Activated CD8-positive, alpha-beta T cell treated with anti-CD3 and anti-CD28 coated beads, Interleukin-2, amount 10 ng/mL, durations not matched to agents 7 days and 5 days (primary cell): Measurements from ENCODE around the gene OR6S1. TPM values are rescaled to one million over a fixed set of nuclear protein-coding genes. Genes with fewer than 3 reads are reported as not detected.
"Not testable (repeated sequence)": the region's sequence is repeated elsewhere in the genome, so short reads cannot be mapped to it uniquely, and the experiment has no call there.

Source experiments
- ATAC-seq: fragments of 150-1000 bp; cut with Tn5 transposase; one replicate; pipeline ENCODE4 v1.10.0; 2021; ENCODE audit warnings: moderate library complexity
- CTCF ChIA-PET: fragments of 350-600 bp; sonication (Branson Sonifier 250); formaldehyde crosslinking; loops from one replicate; lab custom pipeline; 2021; ENCODE audit warnings: antibody characterized with exemption; lab: Charles Lee
- POLR2A ChIA-PET: fragments of 350-600 bp; sonication (Branson Sonifier 250); formaldehyde crosslinking; loops from one replicate; lab custom pipeline; 2021; ENCODE audit warnings: antibody characterized with exemption; lab: Charles Lee
- DNase-seq: peaks from one replicate; pipeline ENCODE4 v3.0.0-alpha.2; 2020
- H3K27ac Mint-ChIP-seq: one replicate; pipeline ENCODE4 v1.8.0; 2021; ENCODE audit warnings: mild to moderate bottlenecking, mixed read lengths
- H3K27me3 Mint-ChIP-seq: one replicate; pipeline ENCODE4 v1.8.0; 2021; ENCODE audit warnings: low read depth, mixed read lengths
- H3K36me3 Mint-ChIP-seq: one replicate; pipeline ENCODE4 v1.8.0; 2021; ENCODE audit warnings: low read depth, mixed read lengths
- H3K4me1 Mint-ChIP-seq: one replicate; pipeline ENCODE4 v1.8.0; 2021; ENCODE audit warnings: low read depth, mixed read lengths
- H3K4me3 Mint-ChIP-seq: one replicate; pipeline ENCODE4 v1.8.0; 2021; ENCODE audit warnings: mild to moderate bottlenecking, mixed read lengths
- H3K9me3 Mint-ChIP-seq: one replicate; pipeline ENCODE4 v1.8.0; 2022; ENCODE audit warnings: mixed read lengths; ENCODE audit not compliant: insufficient read depth
- total RNA-seq, 2 experiments: library from RNA; stranded (reverse); gene quantifications; one replicate each; pipeline ENCODE4 v1.2.3, GENCODE V29; 2021

Gene OR6S1
- total RNA-seq, 2 experiments from 2014 or later = not detected

DNA sequence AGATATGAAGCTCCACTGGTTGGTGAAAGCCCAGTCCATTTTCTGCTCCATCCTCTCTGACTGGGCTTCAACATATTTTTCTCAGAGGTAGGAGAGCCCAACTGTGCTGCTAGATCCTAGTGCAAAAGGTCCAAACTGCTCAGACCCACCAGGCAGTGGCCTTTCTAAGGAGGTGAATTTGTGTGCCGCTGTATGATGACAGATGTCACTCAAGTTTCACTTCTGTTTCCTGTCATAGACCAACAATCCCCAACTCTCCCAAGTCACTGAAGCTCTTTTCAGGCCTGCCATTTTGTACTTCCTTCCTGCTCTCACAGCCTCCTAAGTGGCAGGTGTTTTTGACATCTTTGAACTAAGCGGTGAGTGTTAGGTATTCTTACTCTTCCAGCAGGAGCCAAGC lies 26.5 kb upstream of the OR6S1 start:
- Mint-ChIP-seq H3K9me3 (no peaks in the 10 kb centered on the region), H3K36me3 (peaks cover 6% of the 10 kb centered on the region), H3K4me1 (peaks cover 41% of the 10 kb centered on the region), H3K27me3 (peaks cover 11% of the 10 kb centered on the region), H3K4me3 (peak overlapping the region; percentile 6), H3K27ac (peak overlapping the region; percentile 88)
- DNase-seq (peak; percentile 34), ATAC-seq (peak; percentile 28)
- ChIA-PET POLR2A (interaction anchor here (0.7 to 3.5 kb wide), 3 partner anchors 12 to 17 kb away, joined by 3 to 21 read pairs (median 14); partner anchors contain the start of gene RNASE4), CTCF (interaction anchor here (0.8 to 4.8 kb wide), 5 partner anchors 8 to 436 kb away, joined by 3 to 70 read pairs (median 5); partner anchors contain the start of gene RNASE4)

- not testable (repeated sequence) for H3K27ac Mint-ChIP-seq, H3K4me3 Mint-ChIP-seq, DNase-seq, H3K36me3 Mint-ChIP-seq, H3K27me3 Mint-ChIP-seq, H3K9me3 Mint-ChIP-seq, ATAC-seq
- POLR2A ChIA-PET = interaction anchor here (3.5 kb wide), 1 partner anchor 15 kb away, joined by 21 read pairs; no protein-coding TSS in a partner anchor
- CTCF ChIA-PET = interaction anchor here (1.5 to 11.5 kb wide), 3 partner anchors 10 to 16 kb away, joined by 9 to 189 read pairs (median 70); partner anchors contain the start of gene RNASE4
- peaks cover 49% of the 10 kb centered on the region for H3K4me1 Mint-ChIP-seq
Observed at GRCh38 chr14:20666400-20666961, 25.0 kb upstream of the OR6S1 start.

DNA sequence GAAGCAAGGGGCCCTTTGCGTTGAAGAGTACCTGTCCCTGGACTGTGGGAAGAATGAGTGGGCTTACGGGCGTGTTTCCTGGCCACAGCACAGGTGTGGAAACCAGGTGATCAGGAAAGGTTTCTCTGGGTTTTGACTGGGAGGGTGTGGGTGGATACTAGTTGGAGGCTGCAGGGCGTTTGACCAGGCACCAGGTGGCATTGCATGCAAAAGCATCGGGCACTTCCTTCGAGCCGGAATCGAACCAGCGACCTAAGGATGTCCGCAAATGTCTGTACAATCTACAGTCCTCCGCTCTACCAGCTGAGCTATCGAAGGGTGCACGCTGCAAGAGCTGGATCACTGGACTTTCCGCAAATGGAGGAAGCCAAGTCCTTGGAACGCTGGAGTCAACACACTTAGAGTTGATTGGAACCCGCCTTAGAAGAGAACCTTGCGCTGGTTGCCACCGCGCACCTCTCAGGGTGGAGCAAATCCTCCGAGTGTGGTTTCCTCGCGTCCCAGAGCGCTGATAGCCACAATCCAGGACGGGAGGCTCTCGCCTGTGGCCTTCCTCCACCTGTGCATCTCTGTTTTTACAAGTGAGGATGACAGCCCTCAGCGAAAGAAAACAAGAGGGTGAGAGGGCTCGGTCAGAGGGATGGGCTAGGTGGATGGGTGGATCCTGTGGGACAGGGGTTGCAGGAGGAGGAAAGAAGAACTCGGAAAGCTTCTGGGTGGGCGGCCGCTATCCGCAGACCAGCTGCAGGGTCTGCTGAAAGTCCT lies 21.7 kb upstream of the OR6S1 start:
- POLR2A ChIA-PET = interaction anchor here (1.0 kb wide), 1 partner anchor 22 kb away, joined by 6 read pairs; the partner anchor contains the start of gene RNASE4
- H3K9me3 Mint-ChIP-seq = no peaks in the 10 kb centered on the region
- H3K36me3 Mint-ChIP-seq = peaks cover 4% of the 10 kb centered on the region
- peaks cover 49% of the 10 kb centered on the region for H3K4me1 Mint-ChIP-seq
- peak overlapping the region; percentile 74 for H3K4me3 Mint-ChIP-seq
- CTCF ChIA-PET = interaction anchor here (0.6 to 11.5 kb wide), 10 partner anchors 11 to 210 kb away, joined by 3 to 189 read pairs (median 3); partner anchors contain the start of genes ANG and RNASE4
- DNase-seq (peak; percentile 88), ATAC-seq (peak; percentile 86)
- no peak overlapping the region for H3K27ac Mint-ChIP-seq
- H3K27me3 Mint-ChIP-seq = peaks cover 16% of the 10 kb centered on the region

GRCh38 chr14:20661197-20661596 lies 19.7 kb upstream of the OR6S1 start:
- Mint-ChIP-seq H3K9me3 (no peaks in the 10 kb centered on the region), H3K4me1 (peaks cover 41% of the 10 kb centered on the region), H3K27ac (no peak overlapping the region), H3K36me3 (no peaks in the 10 kb centered on the region), H3K27me3 (peaks cover 29% of the 10 kb centered on the region), H3K4me3 (no peak overlapping the region)
- ATAC-seq = no peak
- POLR2A ChIA-PET = interaction anchor here (0.6 kb wide), 1 partner anchor 31 kb away, joined by 3 read pairs; no protein-coding TSS in a partner anchor
- CTCF ChIA-PET = interaction anchor here (1.0 to 11.5 kb wide), 4 partner anchors 21 to 334 kb away, joined by 3 to 189 read pairs (median 58); partner anchors contain the start of gene RNASE4
- no peak for DNase-seq

DNA sequence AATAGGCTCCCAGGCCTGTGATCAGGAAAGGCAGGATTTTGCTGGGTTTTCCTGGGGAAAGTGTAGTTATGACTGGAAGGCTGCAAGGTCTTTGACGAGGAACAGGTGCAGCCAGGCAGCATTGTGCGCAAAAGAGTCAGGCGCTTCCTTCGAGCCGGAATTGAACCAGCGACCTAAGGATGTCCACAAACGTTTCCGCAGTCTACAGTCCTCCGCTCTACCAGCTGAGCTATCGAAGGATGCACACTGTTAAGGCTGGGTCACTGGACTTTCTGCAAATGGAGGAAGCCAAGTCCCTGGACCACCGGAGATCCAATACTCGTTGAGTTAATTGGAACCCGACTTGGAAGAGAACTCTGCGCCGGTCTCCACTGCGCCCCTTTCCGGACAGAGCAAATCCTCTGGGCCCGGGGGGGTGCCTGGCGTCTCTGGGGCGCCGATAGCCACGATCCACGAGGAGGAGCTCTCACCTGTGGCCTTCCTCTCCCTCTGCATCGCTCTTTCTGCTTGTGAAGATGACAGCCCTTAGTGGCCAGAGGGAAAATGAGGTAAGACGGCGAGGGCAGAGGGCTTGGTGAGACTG lies 18.4 kb upstream of the OR6S1 start:
- DNase-seq (no peak), ATAC-seq (no peak)
- Mint-ChIP-seq H3K4me3 (no peak overlapping the region), H3K27ac (no peak overlapping the region), H3K9me3 (no peaks in the 10 kb centered on the region), H3K27me3 (peaks cover 42% of the 10 kb centered on the region), H3K36me3 (no peaks in the 10 kb centered on the region), H3K4me1 (peaks cover 37% of the 10 kb centered on the region)
- POLR2A ChIA-PET = no interaction called here
- CTCF ChIA-PET = interaction anchor here (1.4 to 11.5 kb wide), 3 partner anchors 22 to 37 kb away, joined by 4 to 189 read pairs (median 108); partner anchors contain the start of gene RNASE4

DNA sequence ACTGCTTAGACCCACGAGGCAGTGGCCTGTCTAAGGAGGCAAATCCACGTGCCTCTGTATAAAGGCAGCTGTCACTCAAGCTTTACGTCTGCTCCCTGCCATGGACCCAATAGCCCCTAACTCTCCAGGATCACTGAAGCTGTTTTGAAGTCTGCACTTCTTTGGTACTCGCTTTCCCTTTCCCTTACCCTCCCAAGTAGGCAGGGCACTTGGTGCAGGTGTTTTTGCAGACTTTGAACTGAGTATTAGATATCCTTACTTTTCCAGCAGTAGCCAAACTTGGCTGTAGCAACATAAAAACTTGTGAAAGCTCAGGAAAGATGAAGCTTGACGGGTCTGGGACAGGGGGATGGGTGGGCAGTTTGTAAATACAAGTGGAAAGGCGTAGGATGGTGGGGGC lies 17.8 kb upstream of the OR6S1 start:
- peaks cover 39% of the 10 kb centered on the region for H3K4me1 Mint-ChIP-seq
- H3K4me3 Mint-ChIP-seq = no peak overlapping the region
- POLR2A ChIA-PET = no interaction called here
- H3K9me3 Mint-ChIP-seq = no peaks in the 10 kb centered on the region
- H3K36me3 Mint-ChIP-seq = no peaks in the 10 kb centered on the region
- peaks cover 40% of the 10 kb centered on the region for H3K27me3 Mint-ChIP-seq
- DNase-seq (no peak), ATAC-seq (no peak)
- CTCF ChIA-PET = interaction anchor here (1.4 to 11.5 kb wide), 3 partner anchors 23 to 37 kb away, joined by 4 to 189 read pairs (median 108); partner anchors contain the start of gene RNASE4
- no peak overlapping the region for H3K27ac Mint-ChIP-seq

GRCh38 chr14:20658246-20658645 lies 16.8 kb upstream of the OR6S1 start:
- H3K27me3 Mint-ChIP-seq = peaks cover 46% of the 10 kb centered on the region
- DNase-seq (no peak), ATAC-seq (no peak)
- no peaks in the 10 kb centered on the region for H3K36me3 Mint-ChIP-seq
- no peak overlapping the region for H3K27ac Mint-ChIP-seq
- H3K4me1 Mint-ChIP-seq = peaks cover 41% of the 10 kb centered on the region
- CTCF ChIA-PET = interaction anchor here (0.7 to 11.5 kb wide), 7 partner anchors 11 to 45 kb away, joined by 3 to 189 read pairs (median 11); partner anchors contain the start of gene RNASE4
- POLR2A ChIA-PET = interaction anchor here (0.6 kb wide), 1 partner anchor 27 kb away, joined by 3 read pairs; no protein-coding TSS in a partner anchor
- no peak overlapping the region for H3K4me3 Mint-ChIP-seq
- no peaks in the 10 kb centered on the region for H3K9me3 Mint-ChIP-seq

- H3K27me3 Mint-ChIP-seq = peaks cover 51% of the 10 kb centered on the region
- DNase-seq (peak; percentile 38), ATAC-seq (peak; percentile 44)
- POLR2A ChIA-PET = interaction anchor here (0.6 to 1.3 kb wide), 3 partner anchors 21 to 27 kb away, joined by 3 read pairs; no protein-coding TSS in a partner anchor
- no peaks in the 10 kb centered on the region for H3K36me3 Mint-ChIP-seq
- H3K9me3 Mint-ChIP-seq = no peaks in the 10 kb centered on the region
- peaks cover 40% of the 10 kb centered on the region for H3K4me1 Mint-ChIP-seq
- no peak overlapping the region for H3K4me3 Mint-ChIP-seq
- CTCF ChIA-PET = interaction anchor here (0.7 to 11.5 kb wide), 9 partner anchors 10 to 47 kb away, joined by 3 to 189 read pairs (median 4); partner anchors contain the start of gene RNASE4
- no peak overlapping the region for H3K27ac Mint-ChIP-seq
Observed at GRCh38 chr14:20657216-20658211, 16.0 kb upstream of the OR6S1 start.

DNA sequence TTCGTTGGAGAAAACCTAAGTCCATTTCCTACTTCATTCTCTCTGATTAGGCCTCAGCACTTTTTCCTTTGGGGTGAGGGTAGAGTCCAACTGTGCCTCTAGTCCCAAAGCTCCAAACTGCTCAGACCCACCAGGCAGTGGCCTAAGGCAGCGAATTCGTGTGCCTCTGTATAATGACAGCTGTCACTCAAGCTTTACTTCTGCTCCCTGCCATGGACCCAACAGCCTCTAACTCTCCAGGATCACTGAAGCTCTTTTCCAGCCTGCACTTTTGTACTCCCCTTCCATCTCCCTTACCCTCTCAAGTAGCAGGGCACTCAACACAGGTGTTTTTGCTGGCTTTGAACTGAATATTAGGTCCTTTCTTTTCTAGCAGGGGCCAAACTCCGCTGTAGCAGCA lies 14.8 kb upstream of the OR6S1 start:
- POLR2A ChIA-PET = interaction anchor here (1.0 to 1.1 kb wide), 2 partner anchors 12 to 29 kb away, joined by 3 read pairs; no protein-coding TSS in a partner anchor
- peaks cover 59% of the 10 kb centered on the region for H3K27me3 Mint-ChIP-seq
- no peak overlapping the region for H3K27ac Mint-ChIP-seq
- H3K4me3 Mint-ChIP-seq = no peak overlapping the region
- no peaks in the 10 kb centered on the region for H3K9me3 Mint-ChIP-seq
- CTCF ChIA-PET = interaction anchor here (1.0 to 11.5 kb wide), 4 partner anchors 26 to 46 kb away, joined by 3 to 189 read pairs (median 60); partner anchors contain the start of gene RNASE4
- H3K4me1 Mint-ChIP-seq = peaks cover 31% of the 10 kb centered on the region
- no peaks in the 10 kb centered on the region for H3K36me3 Mint-ChIP-seq
- ATAC-seq = no peak
- no peak for DNase-seq

- Mint-ChIP-seq H3K36me3 (no peaks in the 10 kb centered on the region), H3K27ac (no peak overlapping the region), H3K27me3 (peaks cover 60% of the 10 kb centered on the region), H3K4me1 (peaks cover 29% of the 10 kb centered on the region), H3K4me3 (no peak overlapping the region), H3K9me3 (no peaks in the 10 kb centered on the region)
- DNase-seq (no peak), ATAC-seq (no peak)
- ChIA-PET POLR2A (interaction anchor here (1.0 to 1.1 kb wide), 2 partner anchors 12 to 29 kb away, joined by 3 read pairs; no protein-coding TSS in a partner anchor), CTCF (interaction anchor here (10.9 to 11.5 kb wide), 2 partner anchors 26 to 36 kb away, joined by 108 to 189 read pairs; partner anchors contain the start of gene RNASE4)
Observed at GRCh38 chr14:20655851-20656250, 14.4 kb upstream of the OR6S1 start.
